Fibroblast of mammary gland (primary cell): ENCODE measurements around the gene TNPO3.

Experiments
- DNase-seq: peaks from one replicate; pipeline ENCODE4 v3.0.0-alpha.2; 2010; ENCODE audit warnings: low read depth
- H3K4me3 ChIP-seq: 2 replicates; pipeline ENCODE4 v1.5.1; 2011; ENCODE audit warnings: low read depth, mild to moderate bottlenecking, low read length, moderate library complexity; ENCODE audit not compliant: control insufficient read depth
- CTCF ChIP-seq: conservative IDR thresholded peaks from 2 replicates; pipeline ENCODE4 v1.5.1; 2011; ENCODE audit warnings: low read depth, low read length, inconsistent platforms; ENCODE audit not compliant: control insufficient read depth, insufficient read depth

The TNPO3 gene

GRCh38 chr7:128921866-128922440, 133.0 kb downstream of the TNPO3 start:
- no peak overlapping the region for H3K4me3 ChIP-seq
- no peak for TF ChIP-seq CTCF
- DNase-seq: no peak

GRCh38 chr7:128920913-128921582, 133.9 kb downstream of the TNPO3 start:
- H3K4me3 ChIP-seq: no peak overlapping the region
- no peak for TF ChIP-seq CTCF
- no peak for DNase-seq

GRCh38 chr7:128919881-128920799, 134.8 kb downstream of the TNPO3 start:
- H3K4me3 ChIP-seq: no peak overlapping the region
- DNase-seq: no peak
- no peak for TF ChIP-seq CTCF

- no peak for TF ChIP-seq CTCF
- no peak overlapping the region for H3K4me3 ChIP-seq
- DNase-seq: no peak
Observed at GRCh38 chr7:128919241-128919640, 135.7 kb downstream of the TNPO3 start.

GRCh38 chr7:128918016-128918665, 136.8 kb downstream of the TNPO3 start:
- DNase-seq: no peak
- TF ChIP-seq CTCF: no peak
- H3K4me3 ChIP-seq: no peak overlapping the region

- H3K4me3 ChIP-seq: no peak overlapping the region
- TF ChIP-seq CTCF: no peak
- no peak for DNase-seq
Observed at GRCh38 chr7:128917122-128917521, 137.8 kb downstream of the TNPO3 start.
